ENCODE data around the gene ARHGAP1. TPM values are rescaled to one million over a fixed set of nuclear protein-coding genes. Genes with fewer than 3 reads are reported as not detected.

ARHGAP1 gene
- total RNA-seq, 1 donor from 2014 or later = 8.1 TPM

- Mint-ChIP-seq H3K4me3 (no peak overlapping the region), H3K4me1 (peaks cover 7% of the 10 kb centered on the region), H3K27me3 (ENCODE audit: insufficient read depth, low read depth) (peaks cover 4% of the 10 kb centered on the region), H3K27ac (peak overlapping the region; percentile 85), H3K36me3 (peaks cover 9% of the 10 kb centered on the region), H3K9me3 (no peaks in the 10 kb centered on the region)
- H3K79me2 ChIP-seq (ENCODE audit: low read depth) = no peaks in the 10 kb centered on the region
- H3F3A ChIP-seq (ENCODE audit: low read depth) = peaks cover 8% of the 10 kb centered on the region
- no peak overlapping the region for H3K27ac ChIP-seq
- no peak overlapping the region for H3K4me3 ChIP-seq
- no peak overlapping the region for H2AFZ ChIP-seq (replicated peaks)
- peaks cover 8% of the 10 kb centered on the region for H3K4me1 ChIP-seq
- TF ChIP-seq CTCF (IDR thresholded peaks at IDR 0.05) (no peak), EZH2 (IDR thresholded peaks at IDR 0.05) (no peak), EZH2phosphoT487 (IDR thresholded peaks at IDR 0.05) (no peak)
- H3K27me3 ChIP-seq = no peaks in the 10 kb centered on the region
- no peaks in the 10 kb centered on the region for H3K36me3 ChIP-seq
- no peak overlapping the region for H3K4me2 ChIP-seq
- H3K9ac ChIP-seq = no peak overlapping the region
- DNase-seq (ENCODE audit: low spot score) = no peak
- H4K20me1 ChIP-seq (ENCODE audit: low read depth) = no peaks in the 10 kb centered on the region
- no peaks in the 10 kb centered on the region for H3K9me3 ChIP-seq (ENCODE audit: low read depth)
Measured at GRCh38 chr11:46677169-46677568, 23.2 kb downstream of the ARHGAP1 start.

- TF ChIP-seq EZH2phosphoT487 (IDR thresholded peaks at IDR 0.05) (no peak), EZH2 (IDR thresholded peaks at IDR 0.05) (no peak), CTCF (IDR thresholded peaks at IDR 0.05) (no peak)
- no peak overlapping the region for H3K27ac ChIP-seq
- H3K4me1 ChIP-seq = peaks cover 8% of the 10 kb centered on the region
- H3K36me3 Mint-ChIP-seq = peaks cover 14% of the 10 kb centered on the region
- H3K27ac Mint-ChIP-seq = no peak overlapping the region
- no peaks in the 10 kb centered on the region for H3K79me2 ChIP-seq (ENCODE audit: low read depth)
- H3K4me3 ChIP-seq = no peak overlapping the region
- no peak overlapping the region for H3K4me2 ChIP-seq
- no peaks in the 10 kb centered on the region for H3K27me3 ChIP-seq
- H3K36me3 ChIP-seq = no peaks in the 10 kb centered on the region
- H4K20me1 ChIP-seq (ENCODE audit: low read depth) = no peaks in the 10 kb centered on the region
- H3K9ac ChIP-seq = no peak overlapping the region
- no peak overlapping the region for H3K4me3 Mint-ChIP-seq
- H3K9me3 Mint-ChIP-seq = no peaks in the 10 kb centered on the region
- H3K4me1 Mint-ChIP-seq = peaks cover 7% of the 10 kb centered on the region
- H3K27me3 Mint-ChIP-seq (ENCODE audit: insufficient read depth, low read depth) = peaks cover 4% of the 10 kb centered on the region
- H2AFZ ChIP-seq (replicated peaks) = no peak overlapping the region
- H3K9me3 ChIP-seq (ENCODE audit: low read depth) = no peaks in the 10 kb centered on the region
- no peak for DNase-seq (ENCODE audit: low spot score)
- H3F3A ChIP-seq (ENCODE audit: low read depth) = peaks cover 8% of the 10 kb centered on the region
Measured at GRCh38 chr11:46676436-46677158, 23.8 kb downstream of the ARHGAP1 start.

GRCh38 chr11:46675949-46676348 is 24.5 kb downstream of the ARHGAP1 start:
- no peaks in the 10 kb centered on the region for H3K79me2 ChIP-seq (ENCODE audit: low read depth)
- H3K4me2 ChIP-seq = no peak overlapping the region
- H3K9me3 Mint-ChIP-seq = no peaks in the 10 kb centered on the region
- TF ChIP-seq CTCF (IDR thresholded peaks at IDR 0.05) = no peak
- H3K36me3 Mint-ChIP-seq = peaks cover 14% of the 10 kb centered on the region
- no peaks in the 10 kb centered on the region for H4K20me1 ChIP-seq (ENCODE audit: low read depth)
- H3K9ac ChIP-seq = no peak overlapping the region
- H3F3A ChIP-seq (ENCODE audit: low read depth) = peaks cover 8% of the 10 kb centered on the region
- no peak overlapping the region for H3K4me3 ChIP-seq
- no peak overlapping the region for H3K4me3 Mint-ChIP-seq
- H3K4me1 ChIP-seq = peaks cover 8% of the 10 kb centered on the region
- no peak overlapping the region for H2AFZ ChIP-seq (replicated peaks)
- no peak for DNase-seq (ENCODE audit: low spot score)
- H3K4me1 Mint-ChIP-seq = peaks cover 7% of the 10 kb centered on the region
- no peaks in the 10 kb centered on the region for H3K27me3 ChIP-seq
- H3K27me3 Mint-ChIP-seq (ENCODE audit: insufficient read depth, low read depth) = peaks cover 4% of the 10 kb centered on the region
- H3K27ac ChIP-seq = no peak overlapping the region
- no peaks in the 10 kb centered on the region for H3K9me3 ChIP-seq (ENCODE audit: low read depth)
- no peaks in the 10 kb centered on the region for H3K36me3 ChIP-seq
- no peak overlapping the region for H3K27ac Mint-ChIP-seq

All from neural progenitor cell (in vitro differentiated cells).